Head of caudate nucleus (tissue), 42 donors: Measurements from ENCODE around the gene CAPN5.

Experiments used
- DNase-seq, 42 donors: peaks; one replicate each; pipeline versions ENCODE4 v3.0.0 to v3.0.0-alpha.2; 2020 to 2021; ENCODE audit warnings: mixed read lengths in 7 of 42
- intact Hi-C: fragments of 100-400 bp; cut with DNase I; formaldehyde crosslinking; loops from one replicate; pipeline ENCODE4 v1.15.0; 2022

CAPN5 gene

DNA sequence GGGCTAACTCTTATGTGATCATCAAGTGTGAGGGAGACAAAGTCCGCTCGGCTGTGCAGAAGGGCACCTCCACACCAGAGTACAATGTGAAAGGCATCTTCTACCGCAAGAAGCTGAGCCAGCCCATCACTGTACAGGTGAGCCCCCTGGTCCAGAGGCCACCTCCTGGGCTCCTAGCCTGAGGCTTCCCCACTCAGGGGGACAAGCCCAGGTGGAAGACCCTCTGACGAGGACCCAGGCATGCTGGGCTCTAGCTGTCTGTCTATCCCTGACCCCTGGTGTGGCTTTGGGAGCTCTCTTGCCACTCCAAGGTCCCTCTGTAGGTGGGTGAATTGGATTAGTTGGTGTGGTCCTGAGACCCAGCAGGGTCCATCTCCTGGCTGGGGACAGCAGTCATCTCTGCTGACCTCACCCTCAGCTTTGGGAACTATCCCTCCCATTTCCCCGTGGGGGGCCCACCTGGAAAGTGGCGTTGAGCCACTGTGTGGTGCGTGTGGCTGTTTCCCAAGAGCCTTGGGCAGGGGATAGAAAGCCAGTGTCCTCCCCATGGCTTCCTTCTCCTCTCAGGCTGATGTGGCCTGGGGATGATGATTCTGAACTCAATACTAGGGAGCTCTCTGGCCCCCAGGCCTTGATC, 55.9 kb downstream of the CAPN5 start:
- intact Hi-C loops, result loop anchor here (10.0 kb wide), 1 partner anchor 422 kb away; no protein-coding TSS in a partner anchor
- DNase-seq, result no peak

DNA sequence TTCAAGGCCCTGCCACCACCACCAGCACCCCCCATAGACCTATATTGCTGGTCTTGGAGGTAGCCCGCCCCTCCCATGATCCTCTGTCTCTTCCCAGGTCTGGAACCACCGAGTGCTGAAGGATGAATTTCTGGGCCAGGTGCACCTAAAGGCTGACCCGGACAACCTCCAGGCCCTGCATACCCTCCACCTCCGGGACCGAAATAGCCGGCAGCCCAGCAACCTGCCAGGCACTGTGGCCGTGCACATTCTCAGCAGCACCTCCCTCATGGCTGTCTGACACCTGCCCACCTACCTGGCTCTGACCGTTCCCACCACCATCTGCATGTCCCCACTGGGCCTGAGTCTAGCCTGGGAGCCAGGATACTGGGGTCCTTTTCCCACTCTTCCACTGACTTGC, 56.8 kb downstream of the CAPN5 start:
- intact Hi-C loops, result loop anchor here (10.0 kb wide), 1 partner anchor 421 kb away; no protein-coding TSS in a partner anchor
- no peak for DNase-seq

DNA sequence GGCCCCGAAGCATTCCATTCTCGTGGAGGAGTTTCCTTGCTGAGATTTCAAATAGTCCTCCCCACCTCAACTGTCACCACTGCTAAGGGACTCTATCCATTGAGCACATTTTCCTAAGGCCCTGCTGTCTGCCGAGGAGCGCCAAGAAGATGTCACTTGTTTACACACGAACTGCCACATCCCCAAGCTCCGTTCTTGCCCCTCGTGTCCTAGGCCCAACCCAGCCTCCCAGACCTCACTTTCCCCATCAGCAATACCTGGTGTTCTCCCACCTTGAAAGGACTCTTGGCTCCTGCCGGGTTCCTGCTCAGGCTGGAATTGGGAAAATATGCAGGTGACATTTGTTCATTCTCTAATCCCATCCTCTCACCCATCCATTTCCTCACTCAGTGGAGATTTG, 57.3 kb downstream of the CAPN5 start:
- DNase-seq, result no peak
- intact Hi-C loops, result loop anchor here (10.0 kb wide), 1 partner anchor 421 kb away; no protein-coding TSS in a partner anchor

DNA sequence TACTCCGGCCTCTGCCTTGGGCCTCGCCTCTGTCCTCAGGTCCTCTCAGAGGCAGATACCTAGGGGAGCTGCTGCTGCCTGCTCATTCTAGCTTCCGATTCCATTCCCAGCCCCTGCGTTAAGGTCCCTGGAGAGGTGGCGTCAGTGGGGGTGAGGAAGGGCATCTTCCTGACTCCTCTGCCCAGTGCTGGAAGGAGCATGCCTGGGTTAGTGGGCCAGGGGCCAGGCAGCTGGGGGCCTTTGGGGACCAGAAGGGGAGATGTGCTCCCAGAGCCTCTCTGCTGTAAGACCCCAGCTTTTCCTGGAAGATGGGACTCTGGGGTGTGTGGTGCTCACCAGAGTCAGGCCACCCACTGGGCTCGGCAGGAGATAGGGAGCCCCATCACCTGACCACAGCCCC, 57.7 kb downstream of the CAPN5 start:
- intact Hi-C loops, result loop anchor here (10.0 kb wide), 1 partner anchor 420 kb away; no protein-coding TSS in a partner anchor
- DNase-seq, result no peak

DNA sequence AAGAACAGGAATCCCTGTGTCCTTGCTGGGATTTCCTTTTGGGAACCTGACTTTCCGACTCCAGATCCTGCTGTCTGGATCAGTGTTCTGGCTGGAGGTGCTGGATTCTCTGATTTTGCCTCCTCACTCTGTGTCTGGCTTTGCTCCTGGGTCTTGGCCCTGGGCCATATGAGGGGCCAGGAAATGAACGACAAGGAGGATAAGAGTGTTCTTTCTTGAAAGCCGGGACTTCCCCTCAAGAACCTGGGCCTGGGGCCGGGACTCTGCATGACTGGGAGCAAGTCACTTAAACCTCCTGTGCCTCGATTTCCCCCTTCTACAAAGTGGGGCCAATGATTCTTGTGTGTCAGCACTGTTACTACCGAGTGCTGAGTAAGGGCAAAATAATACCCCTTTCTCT, 58.4 kb downstream of the CAPN5 start:
- intact Hi-C loops, result loop anchor here (5.0 to 10.0 kb wide), 2 partner anchors 62 to 420 kb away; no protein-coding TSS in a partner anchor

DNA sequence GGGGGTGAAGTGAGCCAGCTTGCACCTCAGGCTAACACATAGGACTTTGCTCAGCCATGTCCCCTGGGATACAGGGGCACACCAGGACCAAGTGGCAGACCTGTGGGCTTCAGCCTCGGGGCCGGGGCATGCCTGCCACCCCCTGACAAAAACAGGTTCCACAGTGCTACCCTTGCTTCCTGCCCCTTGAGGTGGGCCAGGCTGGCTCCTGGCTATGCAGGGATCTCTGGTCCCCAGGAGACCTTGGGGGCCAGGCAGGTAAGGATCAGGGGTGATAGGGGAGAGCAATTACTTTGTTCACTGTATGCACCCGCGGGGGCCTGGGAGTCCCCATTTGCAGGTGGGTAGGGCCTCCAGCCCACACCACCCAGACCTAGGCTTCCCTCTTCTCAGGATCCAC, 58.9 kb downstream of the CAPN5 start:
- intact Hi-C loops, result loop anchor here (5.0 to 10.0 kb wide), 2 partner anchors 62 to 419 kb away; no protein-coding TSS in a partner anchor
- no peak for DNase-seq

More for the DNA sequence above, 58.4 kb downstream of the CAPN5 start:
- no peak for DNase-seq

DNA sequence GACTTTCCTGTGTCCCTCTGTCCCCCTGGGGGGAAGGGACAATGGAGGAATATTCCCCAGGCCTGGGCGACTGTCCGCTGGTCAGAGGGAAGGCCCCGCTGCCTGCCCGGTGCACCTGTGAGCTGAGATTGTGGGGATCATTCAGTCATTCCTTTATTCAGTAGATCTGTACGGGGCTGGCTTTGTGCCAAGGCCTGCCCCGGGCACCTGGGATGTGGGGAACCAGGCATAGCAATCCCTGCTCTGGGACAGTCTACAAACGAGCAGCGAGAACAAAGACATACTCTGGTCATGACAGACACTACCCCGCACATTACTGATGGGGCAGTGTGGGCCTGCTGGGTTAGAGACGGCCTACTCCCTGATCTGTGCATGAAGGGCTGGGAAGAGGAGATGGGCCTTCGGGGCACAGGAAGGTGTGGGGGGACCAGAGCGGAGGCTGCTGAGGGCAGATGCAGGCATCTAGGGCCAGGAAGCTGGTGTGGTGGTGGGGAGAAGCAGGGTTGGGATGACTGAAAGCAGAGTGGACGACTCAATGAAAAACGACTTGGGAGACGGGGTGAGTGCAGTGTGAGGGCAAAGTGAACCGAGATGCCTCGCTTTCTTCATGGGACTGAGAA, 59.5 kb downstream of the CAPN5 start:
- intact Hi-C loops, result loop anchor here (5.0 to 10.0 kb wide), 2 partner anchors 61 to 419 kb away; no protein-coding TSS in a partner anchor
- DNase-seq, result no peak

DNA sequence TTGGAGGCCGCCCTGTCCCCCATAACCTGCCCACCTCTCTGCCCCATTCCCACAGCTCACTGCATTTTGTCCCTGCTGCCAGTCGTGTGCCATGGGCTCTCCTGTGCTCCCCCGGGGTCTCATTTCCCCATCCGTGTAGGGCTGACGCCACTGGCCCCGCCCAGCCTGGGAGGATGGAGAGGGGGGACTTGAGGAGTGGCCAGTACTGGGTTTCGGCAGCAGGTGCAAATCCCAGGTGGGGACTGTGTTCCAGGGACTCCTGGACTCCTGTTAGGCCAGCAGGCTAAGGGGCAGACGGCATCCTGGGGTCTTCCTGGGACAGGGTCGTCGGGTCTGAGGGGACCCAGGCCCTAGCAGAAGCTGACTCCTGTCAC, 60.1 kb downstream of the CAPN5 start:
- DNase-seq, result no peak
- intact Hi-C loops, result loop anchor here (5.0 to 10.0 kb wide), 2 partner anchors 60 to 418 kb away; no protein-coding TSS in a partner anchor

DNA sequence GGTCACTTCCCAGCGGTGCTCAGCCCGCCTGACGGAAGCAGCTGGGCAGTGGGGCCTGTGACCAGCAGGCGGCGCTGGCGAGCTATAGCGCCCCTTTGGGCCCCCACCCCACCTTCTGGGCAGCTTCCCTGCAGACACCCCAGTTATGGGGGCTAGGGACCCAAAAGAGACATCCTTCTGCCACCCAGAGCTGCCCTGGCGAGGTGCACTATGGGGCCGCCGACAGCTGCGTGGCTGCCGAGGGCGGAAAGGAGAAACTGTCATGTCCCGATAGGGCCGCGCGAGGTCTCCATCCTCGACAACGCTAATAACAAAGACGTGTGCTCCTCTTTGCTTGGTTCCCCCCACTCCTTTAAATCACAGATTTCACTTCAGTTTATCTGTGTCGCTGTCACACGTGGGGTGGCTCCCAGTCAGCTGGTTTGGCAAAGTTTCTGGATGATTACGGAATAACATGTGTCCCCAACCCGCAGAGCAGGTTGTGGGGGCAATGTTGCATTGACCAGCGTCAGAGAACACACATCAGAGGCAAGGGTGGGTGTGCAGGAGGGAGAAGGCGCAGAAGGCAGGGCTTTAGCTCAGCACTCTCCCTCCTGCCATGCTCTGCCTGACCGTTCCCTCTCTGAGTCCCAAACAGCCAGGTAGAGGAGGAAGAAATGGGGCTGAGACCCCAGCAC, 60.6 kb downstream of the CAPN5 start:
- DNase-seq, result peak; percentile 16 to 88 (median 72)
- intact Hi-C loops, result loop anchor here (5.0 to 10.0 kb wide), 2 partner anchors 60 to 417 kb away; no protein-coding TSS in a partner anchor

DNA sequence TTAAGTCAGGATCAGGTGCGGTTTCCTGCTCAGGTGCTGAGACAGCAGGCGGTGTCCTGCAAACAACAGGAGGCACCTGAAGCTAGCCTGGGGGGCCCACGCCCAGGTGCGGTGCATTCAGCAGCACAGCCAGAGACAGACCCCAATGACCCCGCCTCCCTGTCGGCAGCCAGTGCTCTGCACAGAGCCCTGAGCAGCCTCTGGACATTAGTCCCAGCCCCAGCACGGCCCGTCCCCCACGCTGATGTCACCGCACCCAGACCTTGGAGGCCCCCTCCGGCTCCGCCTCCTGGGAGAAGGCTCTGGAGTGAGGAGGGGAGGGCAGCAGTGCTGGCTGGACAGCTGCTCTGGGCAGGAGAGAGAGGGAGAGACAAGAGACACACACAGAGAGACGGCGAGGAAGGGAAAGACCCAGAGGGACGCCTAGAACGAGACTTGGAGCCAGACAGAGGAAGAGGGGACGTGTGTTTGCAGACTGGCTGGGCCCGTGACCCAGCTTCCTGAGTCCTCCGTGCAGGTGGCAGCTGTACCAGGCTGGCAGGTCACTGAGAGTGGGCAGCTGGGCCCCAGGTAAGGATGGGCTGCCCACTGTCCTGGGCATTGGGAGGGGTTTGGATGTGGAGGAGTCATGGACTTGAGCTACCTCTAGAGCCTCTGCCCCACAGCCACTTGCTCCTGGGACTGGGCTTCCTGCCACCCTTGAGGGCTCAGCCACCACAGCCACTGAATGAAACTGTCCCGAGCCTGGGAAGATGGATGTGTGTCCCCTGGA, 61.3 kb downstream of the CAPN5 start, which contains the start of gene MYO7A:
MYO7A (plus strand) TSS at position 327 of the 772 bp plus-strand sequence. CDS start 2,389 bp downstream, outside the sequence.
- DNase-seq, result peak; percentile 42 to 89 (median 72)
- intact Hi-C loops, result loop anchor here (5.0 to 10.0 kb wide), 2 partner anchors 59 to 417 kb away; no protein-coding TSS in a partner anchor

DNA sequence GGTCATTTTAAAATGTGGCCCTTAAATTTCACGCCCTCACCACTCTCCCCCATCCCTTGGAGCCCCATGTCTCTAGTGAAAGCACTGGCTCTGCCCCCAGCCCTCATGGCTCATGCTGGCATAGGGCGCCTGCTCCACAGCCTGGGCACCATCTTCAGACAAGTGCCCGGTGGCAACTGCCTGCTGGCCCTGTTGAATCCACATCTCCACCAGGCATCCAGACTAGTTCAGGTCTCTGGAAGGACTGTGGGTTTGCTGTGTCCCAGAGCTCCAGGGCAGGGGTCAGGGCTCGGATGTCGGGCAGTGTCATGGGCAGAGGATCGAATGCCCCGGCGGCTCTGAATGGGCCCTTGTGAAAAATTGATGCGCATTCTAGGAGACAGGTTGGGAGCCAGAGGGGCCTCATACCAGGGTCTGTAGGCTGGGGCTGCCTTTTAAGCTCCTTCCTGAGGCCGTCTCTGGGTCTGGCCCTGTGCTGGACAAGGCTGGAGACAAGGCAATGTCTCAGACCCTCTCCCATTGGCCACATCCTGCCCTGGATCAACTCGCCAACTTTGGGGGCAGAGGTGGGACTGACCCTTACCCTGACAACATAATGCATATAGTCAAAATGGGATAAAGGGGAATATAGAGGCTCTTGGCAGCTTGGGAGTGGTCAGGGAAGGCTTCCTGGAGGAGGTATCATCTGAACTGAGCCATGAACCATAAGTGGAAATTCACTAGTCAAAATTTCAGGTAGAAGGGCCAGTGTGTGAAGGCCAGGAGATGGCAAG, 62.5 kb downstream of the CAPN5 start:
- intact Hi-C loops, result loop anchor here (5.0 to 10.0 kb wide), 2 partner anchors 58 to 416 kb away; no protein-coding TSS in a partner anchor
- DNase-seq, result no peak

DNA sequence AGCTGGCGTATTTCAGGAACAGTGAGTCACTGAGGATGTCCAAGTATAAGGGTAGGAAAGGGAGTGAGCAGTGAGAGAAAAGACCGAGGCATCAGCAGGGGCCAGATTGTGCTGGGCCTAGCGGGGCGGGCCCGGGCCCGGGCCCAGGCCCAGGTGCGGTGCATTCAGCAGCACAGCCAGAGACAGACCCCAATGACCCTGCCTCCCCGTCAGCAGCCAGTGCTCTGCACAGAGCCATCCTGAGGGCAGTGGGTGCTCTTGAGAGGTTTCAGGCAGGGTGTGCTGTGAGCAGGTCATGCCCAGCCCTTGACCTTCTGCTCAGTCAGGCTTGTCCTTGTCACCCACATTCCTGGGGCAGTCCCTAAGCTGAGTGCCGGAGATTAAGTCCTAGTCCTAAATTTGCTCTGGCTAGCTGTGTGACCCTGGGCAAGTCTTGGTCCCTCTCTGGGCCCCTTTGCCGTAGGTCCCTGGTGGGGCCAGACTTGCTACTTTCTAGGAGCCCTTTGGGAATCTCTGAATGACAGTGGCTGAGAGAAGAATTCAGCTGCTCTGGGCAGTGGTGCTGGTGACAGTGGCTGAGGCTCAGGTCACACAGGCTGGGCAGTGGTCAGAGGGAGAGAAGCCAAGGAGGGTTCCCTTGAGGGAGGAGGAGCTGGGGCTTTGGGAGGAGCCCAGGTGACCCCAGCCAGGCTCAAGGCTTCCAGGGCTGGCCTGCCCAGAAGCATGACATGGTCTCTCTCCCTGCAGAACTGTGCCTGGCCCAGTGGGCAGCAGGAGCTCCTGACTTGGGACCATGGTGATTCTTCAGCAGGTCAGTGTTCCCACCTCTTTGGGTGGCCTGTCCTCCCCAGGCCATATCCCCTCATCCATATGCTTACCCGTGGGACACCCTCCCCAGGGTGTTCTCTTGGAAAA, 63.3 kb downstream of the CAPN5 start:
- no peak for DNase-seq
- intact Hi-C loops, result loop anchor here (5.0 to 10.0 kb wide), 2 partner anchors 57 to 415 kb away; no protein-coding TSS in a partner anchor

DNA sequence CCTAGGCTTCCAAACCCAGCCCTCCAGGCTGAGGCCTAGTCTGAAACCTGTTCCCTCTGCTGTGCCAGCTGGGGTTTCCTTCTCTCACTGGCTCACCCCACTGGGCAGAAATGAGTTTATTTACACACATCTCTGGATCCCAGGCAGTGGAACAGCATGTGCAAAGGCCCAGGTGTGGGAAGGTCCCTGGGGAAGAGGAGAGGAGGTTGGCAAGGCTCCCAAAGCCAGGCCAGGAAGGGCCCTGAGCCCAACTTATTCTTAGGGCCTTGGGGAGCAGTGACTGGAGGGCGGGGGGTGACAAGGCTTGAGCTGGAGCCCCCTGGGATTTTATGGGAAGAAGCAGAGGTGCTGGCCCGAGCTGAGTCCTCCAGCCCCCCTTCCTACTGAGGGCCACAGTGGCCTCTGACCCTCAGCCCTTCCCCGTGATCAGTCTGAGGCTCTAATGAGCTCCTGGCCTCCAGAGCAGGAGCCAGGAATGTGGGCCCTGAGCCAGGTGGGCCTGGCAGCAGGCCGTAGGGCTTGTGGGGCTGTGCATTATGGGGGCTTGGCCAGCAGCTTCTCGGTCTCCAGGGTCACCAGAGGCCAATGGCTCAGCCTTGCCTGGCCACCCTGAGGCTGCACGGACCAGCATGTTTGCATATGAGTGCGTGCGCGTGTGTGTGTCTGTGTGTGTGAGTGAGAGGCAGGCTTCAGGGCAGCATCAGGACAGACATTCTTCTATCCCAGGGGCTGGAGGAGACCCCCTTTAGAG, 64.2 kb downstream of the CAPN5 start:
- DNase-seq, result peak in 26 of 42 donors; percentile 23 to 70 (median 50)
- intact Hi-C loops, result no loop called here

DNA sequence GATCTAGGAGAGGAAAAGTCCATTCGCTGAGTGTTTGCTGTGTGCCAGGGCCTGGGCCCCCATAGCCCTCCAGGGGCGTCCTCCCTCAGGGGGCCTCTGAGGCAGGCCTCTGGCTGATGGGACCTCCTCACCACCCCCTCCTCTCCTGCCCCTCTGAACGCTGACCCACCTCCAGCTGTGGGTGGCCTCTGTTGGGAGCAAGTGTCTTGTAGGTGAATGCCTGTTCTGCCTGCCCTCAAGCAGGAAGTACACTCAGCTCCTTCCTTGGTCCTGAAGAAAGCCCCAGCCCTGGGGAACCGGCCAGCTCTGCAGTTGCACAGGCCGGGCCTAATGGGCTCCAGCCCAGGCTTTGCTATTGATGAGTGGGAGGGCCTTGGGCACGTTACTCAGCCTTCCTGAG, 64.8 kb downstream of the CAPN5 start:
- no peak for DNase-seq
- intact Hi-C loops, result no loop called here

DNA sequence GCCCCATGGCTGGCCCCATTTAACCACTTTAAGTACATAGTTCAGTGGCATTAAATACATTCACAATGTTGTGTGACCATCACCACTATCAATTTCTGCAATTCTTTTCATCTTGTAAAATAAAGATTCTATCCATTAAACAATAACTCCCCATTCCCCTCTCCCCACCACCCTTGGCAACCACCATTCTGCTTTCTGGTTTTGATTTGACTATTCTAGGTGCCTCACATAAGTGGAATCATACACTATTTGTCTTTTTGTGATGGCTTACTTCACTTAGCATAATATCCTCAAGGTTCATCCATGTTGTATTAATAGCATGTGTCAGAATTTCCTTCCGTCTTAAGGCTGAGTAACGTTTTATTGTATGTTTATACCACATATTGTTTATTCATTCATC, 68.3 kb downstream of the CAPN5 start:
- DNase-seq, result no peak
- intact Hi-C loops, result no loop called here

DNA sequence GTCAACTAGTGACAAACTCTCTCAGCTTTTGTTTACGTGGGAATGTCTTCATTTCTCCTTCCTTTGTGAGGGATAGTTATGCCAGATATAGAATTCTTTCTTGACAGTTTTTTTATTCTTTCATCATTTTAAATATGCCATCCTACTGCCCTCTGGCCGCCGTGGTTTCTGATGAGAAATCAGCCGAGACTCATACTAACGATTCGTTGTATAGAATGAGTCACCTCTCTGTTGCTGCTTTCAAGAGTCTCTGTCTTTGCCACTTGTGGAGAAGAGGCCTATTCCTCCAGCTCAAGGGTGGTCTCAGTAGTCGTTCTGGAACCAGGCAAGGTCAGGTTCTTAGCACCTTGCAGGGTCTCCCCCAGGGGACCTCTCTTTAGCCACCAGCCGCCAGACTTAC, 69.3 kb downstream of the CAPN5 start:
- DNase-seq, result no peak
- intact Hi-C loops, result no loop called here
